ENCODE measurements around the gene ZBTB24.

GRCh38 chr6:109448615-109449014 lies 34.4 kb downstream of the ZBTB24 start:
- TF ChIP-seq CTCF (IDR thresholded peaks at IDR 0.05; ENCODE audit: borderline replicate concordance, extremely low read depth, low read length, poor library complexity, severe bottlenecking) (no peak), EZH2 (IDR thresholded peaks at IDR 0.05; ENCODE audit: borderline replicate concordance, low read depth, low read length, severe bottlenecking) (no peak)
